ENCODE results near the gene COMMD7.

COMMD7 gene

DNA sequence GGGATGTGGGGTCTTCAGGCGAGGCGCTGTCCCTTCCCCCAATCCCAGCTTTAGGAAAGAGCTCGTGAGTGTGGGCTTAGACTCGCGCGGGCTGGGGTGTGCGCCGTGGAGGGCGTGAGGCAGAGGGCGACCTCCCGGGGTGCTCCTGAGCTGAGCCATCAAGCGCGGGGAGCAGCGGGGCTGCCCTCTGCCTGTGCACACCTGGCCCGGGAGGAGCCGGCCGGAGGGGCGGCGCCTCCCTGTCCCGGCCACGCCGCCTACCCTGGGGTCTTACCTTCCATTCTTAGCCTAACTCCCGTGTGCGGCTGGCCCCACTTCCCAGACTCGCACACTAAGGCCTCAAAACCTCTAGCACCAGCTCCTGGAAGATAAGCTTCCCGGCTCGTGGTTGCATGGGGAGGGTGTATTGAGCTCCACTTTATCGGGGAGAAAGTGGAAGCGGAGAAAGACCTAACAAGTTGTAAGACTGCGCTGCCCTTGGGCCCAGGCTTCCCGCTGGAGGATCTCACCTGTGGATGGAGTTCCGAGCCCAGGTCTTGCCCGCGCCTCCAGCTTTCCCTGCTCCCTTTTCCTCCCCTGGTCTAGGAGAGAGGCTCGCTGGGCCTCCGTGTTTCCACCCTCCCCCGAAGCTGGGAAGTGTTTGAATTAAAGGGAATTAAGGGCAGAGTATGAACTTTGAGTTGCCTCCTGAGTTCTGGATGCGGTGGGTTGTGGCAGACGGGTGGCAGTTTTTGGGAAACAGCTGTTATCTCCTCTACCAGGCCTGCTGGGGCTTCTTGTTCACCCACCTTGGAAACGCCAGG lies 20.1 kb upstream of the COMMD7 start:
- TF ChIP-seq CTCF (IDR thresholded peaks at IDR 0.05; ENCODE audit: low read depth, low read length), result no peak
- peak overlapping the region; percentile 89 for H3K4me3 ChIP-seq (ENCODE audit: low read depth, low read length)

- TF ChIP-seq CTCF (IDR thresholded peaks at IDR 0.05; ENCODE audit: low read depth, low read length), result no peak
These were observed 19.5 kb upstream of the COMMD7 start for GRCh38 chr20:32762754-32763201.

GRCh38 chr20:32761831-32762753 lies 18.8 kb upstream of the COMMD7 start, which contains the start of gene DNMT3B:
Gene DNMT3B, plus strand, starts transcription at chr20:32762385. Its CDS starts 17,939 bp downstream, at chr20:32780324.
- no peak for TF ChIP-seq CTCF (IDR thresholded peaks at IDR 0.05; ENCODE audit: low read depth, low read length)
- peak within 1 kb of the TSS; percentile 89 for H3K4me3 ChIP-seq (ENCODE audit: low read depth, low read length)

More at GRCh38 chr20:32762754-32763201, 19.5 kb upstream of the COMMD7 start:
- peak overlapping the region; percentile 89 for H3K4me3 ChIP-seq (ENCODE audit: low read depth, low read length)

DNA sequence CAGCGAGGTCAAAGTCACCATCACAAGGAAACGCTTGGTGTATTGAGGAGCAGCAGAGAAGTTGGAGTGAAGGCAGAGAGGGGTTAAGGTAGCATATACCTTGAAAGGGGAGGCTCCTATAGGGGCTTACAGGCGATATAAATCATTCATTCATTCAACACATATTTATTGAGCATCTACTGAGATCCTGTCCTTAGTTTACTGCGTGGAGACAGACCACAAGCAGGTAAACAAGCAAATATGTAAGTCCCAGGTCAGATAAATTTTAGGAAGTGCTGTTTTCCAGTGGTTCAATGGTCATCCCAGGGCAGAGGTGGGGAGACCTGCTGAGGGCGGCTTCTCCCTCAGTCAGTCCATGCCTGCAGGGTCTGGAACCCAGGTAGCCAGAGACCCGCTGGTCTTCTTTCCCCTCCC lies 18.2 kb upstream of the COMMD7 start:
- no peak for TF ChIP-seq CTCF (IDR thresholded peaks at IDR 0.05; ENCODE audit: low read depth, low read length)
- peak overlapping the region; percentile 89 for H3K4me3 ChIP-seq (ENCODE audit: low read depth, low read length)

GRCh38 chr20:32756156-32756555 lies 12.9 kb upstream of the COMMD7 start:
- H3K4me3 ChIP-seq (ENCODE audit: low read depth, low read length), result no peak overlapping the region
- no peak for TF ChIP-seq CTCF (IDR thresholded peaks at IDR 0.05; ENCODE audit: low read depth, low read length)

DNA sequence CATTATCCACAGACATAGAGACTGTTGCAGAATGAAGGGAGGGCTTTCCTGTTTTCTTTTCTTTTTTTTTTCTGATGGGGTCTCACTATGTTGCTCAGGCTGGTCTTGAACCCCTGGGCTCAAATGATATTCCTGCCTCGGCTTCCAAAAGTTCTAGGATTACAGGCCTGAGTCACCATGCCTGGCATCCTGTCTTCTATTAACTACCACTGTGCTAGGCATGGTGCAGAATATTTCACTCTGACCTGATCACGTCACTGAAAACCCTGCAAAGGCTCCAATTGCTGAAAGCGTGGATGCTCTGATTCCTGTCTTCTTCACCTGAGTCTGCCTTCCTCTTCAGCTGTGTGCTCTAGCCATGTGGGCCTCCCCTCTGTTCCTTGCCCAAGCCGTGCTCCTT lies 10.5 kb upstream of the COMMD7 start:
- H3K4me3 ChIP-seq (ENCODE audit: low read depth, low read length), result no peak overlapping the region
- no peak for TF ChIP-seq CTCF (IDR thresholded peaks at IDR 0.05; ENCODE audit: low read depth, low read length)

Data from WI38 (cell line).